ENCODE data around the gene TMEM72. TPM values are rescaled to one million over a fixed set of nuclear protein-coding genes. Genes with fewer than 3 reads are reported as not detected.

TMEM72 gene
- total and polyA plus RNA-seq, 2 experiments from 2014 or later, result 0.13 TPM; not detected in 1

GRCh38 chr10:44974082-44974627 is 63.0 kb downstream of the TMEM72 start:
- no peaks in the 10 kb centered on the region for H3K9me2 ChIP-seq (replicated peaks; ENCODE audit: insufficient read depth)
- WGBS (ENCODE audit: low lambda C conversion rate, missing lambda C conversion rate), result 61% methylated on average over 4 of the region's 7 CpGs
- H3K4me3 ChIP-seq, result no peak overlapping the region
- no peak for TF ChIP-seq EZH2 (IDR thresholded peaks at IDR 0.05; ENCODE audit: borderline replicate concordance)
- no peak for TF ChIP-seq EZH2phosphoT487 (IDR thresholded peaks at IDR 0.05; ENCODE audit: low read depth, severe bottlenecking, unreplicated experiment)
- no peak for TF ChIP-seq CTCF (IDR thresholded peaks at IDR 0.05; ENCODE audit: poor library complexity)
- H3K9me3 ChIP-seq (ENCODE audit: low read depth), result no peaks in the 10 kb centered on the region
- H4K20me1 ChIP-seq (ENCODE audit: insufficient read depth, poor library complexity, severe bottlenecking), result no peaks in the 10 kb centered on the region
- H3K36me3 ChIP-seq (replicated peaks; ENCODE audit: insufficient read depth, low read depth), result no peaks in the 10 kb centered on the region
- peak overlapping the region; percentile 92 for H3K4me2 ChIP-seq
- peaks cover 46% of the 10 kb centered on the region for H3K4me1 ChIP-seq (ENCODE audit: insufficient read depth)
- DNase-seq (ENCODE audit: low spot score), result no peak
- peak overlapping the region; percentile 92 for H2AFZ ChIP-seq
- peaks cover 4% of the 10 kb centered on the region for H3K79me2 ChIP-seq
- H3K27ac ChIP-seq, result peak overlapping the region; percentile 87
- H3K27me3 ChIP-seq, result no peaks in the 10 kb centered on the region

- Histone ChIP-seq H3K27me3 (no peaks in the 10 kb centered on the region), H3K4me2 (peak overlapping the region; percentile 92), H3K79me2 (peaks cover 4% of the 10 kb centered on the region), H3K4me1 (ENCODE audit: insufficient read depth) (peaks cover 53% of the 10 kb centered on the region), H3K36me3 (replicated peaks; ENCODE audit: insufficient read depth, low read depth) (no peaks in the 10 kb centered on the region), H3K9me2 (replicated peaks; ENCODE audit: insufficient read depth) (no peaks in the 10 kb centered on the region), H2AFZ (peak overlapping the region; percentile 92), H3K27ac (peak overlapping the region; percentile 87), H3K4me3 (no peak overlapping the region), H4K20me1 (ENCODE audit: insufficient read depth, poor library complexity, severe bottlenecking) (no peaks in the 10 kb centered on the region), H3K9me3 (ENCODE audit: low read depth) (no peaks in the 10 kb centered on the region)
- 8% methylated on average over 40 of the region's 46 CpGs for WGBS (ENCODE audit: low lambda C conversion rate, missing lambda C conversion rate)
- DNase-seq (ENCODE audit: low spot score), result peak; percentile 83
- peak; percentile 90 for TF ChIP-seq CTCF (IDR thresholded peaks at IDR 0.05; ENCODE audit: poor library complexity)
- no peak for TF ChIP-seq EZH2phosphoT487 (IDR thresholded peaks at IDR 0.05; ENCODE audit: low read depth, severe bottlenecking, unreplicated experiment)
Measured at GRCh38 chr10:44974628-44975430, 63.7 kb downstream of the TMEM72 start.

- no peaks in the 10 kb centered on the region for H3K27me3 ChIP-seq
- 34% methylated on average over 10 of the region's 10 CpGs for WGBS (ENCODE audit: low lambda C conversion rate, missing lambda C conversion rate)
- H3K79me2 ChIP-seq, result peaks cover 4% of the 10 kb centered on the region
- H3K9me2 ChIP-seq (replicated peaks; ENCODE audit: insufficient read depth), result no peaks in the 10 kb centered on the region
- no peaks in the 10 kb centered on the region for H3K9me3 ChIP-seq (ENCODE audit: low read depth)
- no peak overlapping the region for H3K4me3 ChIP-seq
- peak overlapping the region; percentile 45 for H3K27ac ChIP-seq
- H4K20me1 ChIP-seq (ENCODE audit: insufficient read depth, poor library complexity, severe bottlenecking), result no peaks in the 10 kb centered on the region
- TF ChIP-seq EZH2phosphoT487 (IDR thresholded peaks at IDR 0.05; ENCODE audit: low read depth, severe bottlenecking, unreplicated experiment) (no peak), CTCF (IDR thresholded peaks at IDR 0.05; ENCODE audit: poor library complexity) (no peak), EZH2 (IDR thresholded peaks at IDR 0.05; ENCODE audit: borderline replicate concordance) (no peak)
- H3K36me3 ChIP-seq (replicated peaks; ENCODE audit: insufficient read depth, low read depth), result no peaks in the 10 kb centered on the region
- peaks cover 61% of the 10 kb centered on the region for H3K4me1 ChIP-seq (ENCODE audit: insufficient read depth)
- H2AFZ ChIP-seq, result no peak overlapping the region
- peak overlapping the region; percentile 92 for H3K4me2 ChIP-seq
- DNase-seq (ENCODE audit: low spot score), result peak; percentile 87
Measured at GRCh38 chr10:44975431-44976331, 64.5 kb downstream of the TMEM72 start.

Measured in hepatocyte (in vitro differentiated cells).